Measurements from ENCODE around the gene IPO13.

The IPO13 gene

GRCh38 chr1:44016041-44016889 lies 69.5 kb downstream of the IPO13 start:
- no peak for DNase-seq

GRCh38 chr1:44016890-44017400 lies 70.2 kb downstream of the IPO13 start:
- no peak for DNase-seq
